Vagina (tissue), 2 donors: ENCODE data around the gene RABGAP1L. TPM values are rescaled to one million over a fixed set of nuclear protein-coding genes. Genes with fewer than 3 reads are reported as not detected.
"Not testable (repeated sequence)": the region's sequence is repeated elsewhere in the genome, so short reads cannot be mapped to it uniquely, and the experiment has no call there.

Source experiments
- DNase-seq, 2 donors: peaks; one replicate each; pipeline ENCODE4 v3.0.0-alpha.2; 2017; ENCODE audit errors: extremely low spot score in 2 of 2
- H3K27ac ChIP-seq: fragments of 200-600 bp; sonication (generic); one replicate; pipeline ENCODE4 v1.5.1; 2019
- H3K27me3 ChIP-seq: fragments of 200-600 bp; sonication (generic); one replicate; pipeline ENCODE4 v1.5.1; 2019
- H3K36me3 ChIP-seq, 2 donors: fragments of 200-600 bp; sonication (generic); one replicate each; pipeline ENCODE4 v1.5.1; 2017 to 2019
- H3K4me1 ChIP-seq: fragments of 200-600 bp; sonication (generic); one replicate; pipeline ENCODE4 v1.5.1; 2019
- H3K4me3 ChIP-seq, 2 donors: fragments of 200-600 bp; sonication (generic); 1 replicate in 1 of 2; 2 replicates in 1 of 2; pipeline ENCODE4 v1.5.1; 2016 to 2019
- H3K9me3 ChIP-seq: fragments of 200-600 bp; sonication (generic); one replicate; pipeline ENCODE4 v1.5.1; 2019
- POLR2A ChIP-seq, 2 donors: fragments of 450-650 bp; IDR thresholded peaks; one replicate each; pipeline ENCODE4 v1.6.1; 2017; ENCODE audit warnings: antibody characterized with exemption in 2 of 2, mild to moderate bottlenecking in 2 of 2, moderate library complexity in 2 of 2
- POLR2AphosphoS5 ChIP-seq, 2 donors: sonication (generic); formaldehyde crosslinking; IDR thresholded peaks; one replicate each; pipeline ENCODE4 v1.9.0; 2017; ENCODE audit warnings: antibody characterized with exemption in 2 of 2, mild to moderate bottlenecking in 2 of 2, low read depth in 1 of 2; ENCODE audit not compliant: insufficient read depth in 1 of 2
- intact Hi-C: fragments of 100-400 bp; cut with DNase I; formaldehyde crosslinking; loops from one replicate; pipeline ENCODE4 v1.15.1; 2023
- total RNA-seq: library from RNA; depleted of rRNA; stranded (reverse); fragments of >200 nt; gene quantifications from one replicate; pipeline ENCODE4 v1.2.3, GENCODE V29; 2016
- TF ChIP-seq, protein P1 (sequence below), 3 experiments: fragments of 450-650 bp in 2 of 3; fragments of 200-600 bp in 1 of 3; sonication (generic) in 1 of 3; IDR thresholded peaks; one replicate each; pipeline ENCODE4 v1.5.1; 2017 to 2019; ENCODE audit warnings: antibody characterized with exemption in 3 of 3, mild to moderate bottlenecking in 2 of 3, moderate library complexity in 2 of 3

The RABGAP1L gene
- total RNA-seq, 1 donor from 2014 or later, result 40.0 TPM

DNA sequence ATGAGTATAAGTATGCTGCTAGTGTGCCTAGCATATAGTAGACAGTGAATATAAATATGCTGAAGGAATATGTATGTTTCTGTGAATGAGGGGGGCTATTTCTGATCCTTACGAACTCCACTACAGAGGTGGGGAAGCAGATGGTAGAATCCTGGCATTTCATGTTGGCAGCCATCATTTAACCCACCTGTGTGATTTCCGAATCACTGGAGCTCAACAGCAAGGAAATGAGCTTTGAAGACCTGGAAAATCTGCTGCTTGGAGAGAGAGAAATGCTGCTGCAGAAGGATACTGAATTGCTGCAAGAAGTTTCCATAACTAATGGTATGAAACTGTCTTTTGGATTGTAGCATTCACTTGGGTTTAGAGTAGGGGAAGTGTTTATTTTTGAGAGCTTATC lies 83.5 kb downstream of the RABGAP1L start:
- Histone ChIP-seq H3K4me1 (no peaks in the 10 kb centered on the region), H3K27me3 (no peaks in the 10 kb centered on the region), H3K9me3 (no peaks in the 10 kb centered on the region), H3K27ac (no peak overlapping the region), H3K4me3 (no peak overlapping the region), H3K36me3 (peaks cover 0 to 31% of the 10 kb centered on the region in 2 donors)
- no peak for DNase-seq
- TF ChIP-seq, protein P1, sequence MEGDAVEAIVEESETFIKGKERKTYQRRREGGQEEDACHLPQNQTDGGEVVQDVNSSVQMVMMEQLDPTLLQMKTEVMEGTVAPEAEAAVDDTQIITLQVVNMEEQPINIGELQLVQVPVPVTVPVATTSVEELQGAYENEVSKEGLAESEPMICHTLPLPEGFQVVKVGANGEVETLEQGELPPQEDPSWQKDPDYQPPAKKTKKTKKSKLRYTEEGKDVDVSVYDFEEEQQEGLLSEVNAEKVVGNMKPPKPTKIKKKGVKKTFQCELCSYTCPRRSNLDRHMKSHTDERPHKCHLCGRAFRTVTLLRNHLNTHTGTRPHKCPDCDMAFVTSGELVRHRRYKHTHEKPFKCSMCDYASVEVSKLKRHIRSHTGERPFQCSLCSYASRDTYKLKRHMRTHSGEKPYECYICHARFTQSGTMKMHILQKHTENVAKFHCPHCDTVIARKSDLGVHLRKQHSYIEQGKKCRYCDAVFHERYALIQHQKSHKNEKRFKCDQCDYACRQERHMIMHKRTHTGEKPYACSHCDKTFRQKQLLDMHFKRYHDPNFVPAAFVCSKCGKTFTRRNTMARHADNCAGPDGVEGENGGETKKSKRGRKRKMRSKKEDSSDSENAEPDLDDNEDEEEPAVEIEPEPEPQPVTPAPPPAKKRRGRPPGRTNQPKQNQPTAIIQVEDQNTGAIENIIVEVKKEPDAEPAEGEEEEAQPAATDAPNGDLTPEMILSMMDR (IDR thresholded peaks at IDR 0.05), result no peak
- no peak for TF ChIP-seq POLR2AphosphoS5 (IDR thresholded peaks at IDR 0.05; ENCODE audit: insufficient read depth in 1 of 2, low read depth in 1 of 2)
- TF ChIP-seq POLR2A (IDR thresholded peaks at IDR 0.05), result no peak
- intact Hi-C loops, result no loop called here

DNA sequence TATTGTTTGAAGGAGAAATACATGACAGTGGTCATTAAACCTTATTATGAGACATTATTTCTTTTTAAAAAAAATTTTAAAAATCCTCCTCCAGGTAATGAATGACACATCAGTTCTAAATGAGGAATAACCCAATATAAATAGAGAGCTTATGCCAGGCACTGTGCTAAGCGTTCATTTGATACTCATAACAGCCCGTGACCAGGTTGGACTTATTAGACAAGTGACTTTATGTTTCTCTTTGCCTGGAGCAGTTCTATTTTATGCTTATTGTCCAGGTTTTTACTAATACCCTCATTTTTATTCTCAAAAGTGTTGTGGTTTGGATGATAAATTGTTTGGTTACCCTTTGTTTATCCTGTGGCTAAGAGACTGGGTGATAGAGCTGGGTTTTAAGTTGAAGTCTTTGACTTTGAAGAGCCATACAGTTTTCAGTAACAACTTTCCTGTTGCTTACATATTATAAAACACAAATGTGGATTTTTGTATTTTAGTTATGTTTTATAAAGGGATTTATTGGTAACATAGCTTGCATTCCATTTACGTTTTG lies 84.2 kb downstream of the RABGAP1L start:
- H3K27ac ChIP-seq, result no peak overlapping the region
- no peaks in the 10 kb centered on the region for H3K9me3 ChIP-seq
- H3K36me3 ChIP-seq, result peaks cover 0 to 31% of the 10 kb centered on the region in 2 donors
- H3K4me3 ChIP-seq, result no peak overlapping the region
- H3K27me3 ChIP-seq, result no peaks in the 10 kb centered on the region
- TF ChIP-seq, protein P1 (IDR thresholded peaks at IDR 0.05), result no peak
- no peak for TF ChIP-seq POLR2AphosphoS5 (IDR thresholded peaks at IDR 0.05; ENCODE audit: insufficient read depth in 1 of 2, low read depth in 1 of 2)
- no peak for TF ChIP-seq POLR2A (IDR thresholded peaks at IDR 0.05)
- intact Hi-C loops, result no loop called here
- no peak for DNase-seq
- H3K4me1 ChIP-seq, result no peaks in the 10 kb centered on the region

DNA sequence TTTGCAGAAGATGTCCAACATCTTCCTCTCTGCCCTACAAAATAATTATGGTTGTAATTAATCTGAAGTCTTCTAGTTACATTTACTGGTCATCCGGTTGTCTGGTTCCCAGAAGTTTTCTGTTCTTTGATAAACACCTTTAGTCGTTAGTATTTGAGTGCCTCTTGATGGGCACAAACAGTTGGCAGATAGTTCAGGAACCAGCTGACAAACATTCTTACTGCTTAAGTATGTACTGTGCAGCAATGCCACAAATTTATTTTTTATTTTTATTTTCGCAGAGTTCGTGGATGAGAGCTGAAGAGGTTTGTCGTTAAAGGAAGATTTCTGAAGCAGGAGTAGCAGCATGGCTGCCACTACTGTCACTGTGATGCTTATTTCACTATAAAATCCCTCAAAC lies 84.7 kb downstream of the RABGAP1L start:
- no peak for DNase-seq
- TF ChIP-seq POLR2A (IDR thresholded peaks at IDR 0.05) (no peak), POLR2AphosphoS5 (IDR thresholded peaks at IDR 0.05; ENCODE audit: insufficient read depth in 1 of 2, low read depth in 1 of 2) (no peak)
- Histone ChIP-seq H3K4me1 (no peaks in the 10 kb centered on the region), H3K27ac (no peak overlapping the region), H3K4me3 (no peak overlapping the region), H3K9me3 (no peaks in the 10 kb centered on the region), H3K36me3 (peaks cover 0 to 31% of the 10 kb centered on the region in 2 donors), H3K27me3 (no peaks in the 10 kb centered on the region)
- intact Hi-C loops, result no loop called here

DNA sequence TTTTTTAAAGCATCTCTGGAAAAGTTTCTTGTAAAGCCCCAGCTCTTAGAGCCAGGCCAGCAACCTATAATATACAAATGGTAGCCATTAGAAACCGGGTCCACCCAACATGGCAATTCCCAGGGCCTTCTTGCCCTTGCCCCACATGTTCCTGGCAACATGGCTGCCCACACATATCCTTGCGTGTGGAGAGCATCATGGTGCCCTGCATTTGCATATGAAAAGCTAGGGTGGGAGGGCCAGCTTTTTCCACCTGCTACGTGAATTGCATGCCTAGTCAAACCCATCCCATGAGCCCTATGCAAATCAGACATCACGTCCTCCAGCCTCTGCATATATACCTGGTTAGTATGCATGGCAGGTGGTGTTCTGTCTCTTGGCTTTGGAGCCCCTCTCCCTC lies 88.2 kb downstream of the RABGAP1L start:
- DNase-seq, result no peak
- peaks cover 0 to 32% of the 10 kb centered on the region in 2 donors for H3K36me3 ChIP-seq
- H3K27ac ChIP-seq, result no peak overlapping the region
- TF ChIP-seq, protein P1 (IDR thresholded peaks at IDR 0.05), result no peak
- no peak for TF ChIP-seq POLR2AphosphoS5 (IDR thresholded peaks at IDR 0.05; ENCODE audit: insufficient read depth in 1 of 2, low read depth in 1 of 2)
- TF ChIP-seq POLR2A (IDR thresholded peaks at IDR 0.05), result no peak
- H3K27me3 ChIP-seq, result no peaks in the 10 kb centered on the region
- intact Hi-C loops, result no loop called here
- H3K4me3 ChIP-seq, result no peak overlapping the region
- H3K4me1 ChIP-seq, result no peaks in the 10 kb centered on the region
- no peaks in the 10 kb centered on the region for H3K9me3 ChIP-seq

- intact Hi-C loops, result no loop called here
- no peak overlapping the region for H3K27ac ChIP-seq
- no peak for DNase-seq
- no peaks in the 10 kb centered on the region for H3K9me3 ChIP-seq
- TF ChIP-seq POLR2AphosphoS5 (IDR thresholded peaks at IDR 0.05; ENCODE audit: insufficient read depth in 1 of 2, low read depth in 1 of 2), result no peak
- TF ChIP-seq, protein P1 (IDR thresholded peaks at IDR 0.05), result no peak
- TF ChIP-seq POLR2A (IDR thresholded peaks at IDR 0.05), result no peak
- H3K4me3 ChIP-seq, result no peak overlapping the region
- no peaks in the 10 kb centered on the region for H3K4me1 ChIP-seq
- peaks cover 0 to 29% of the 10 kb centered on the region in 2 donors for H3K36me3 ChIP-seq
- no peaks in the 10 kb centered on the region for H3K27me3 ChIP-seq
Observed at GRCh38 chr1:174248041-174248440, 88.7 kb downstream of the RABGAP1L start.

- H3K9me3 ChIP-seq, H3K4me3 ChIP-seq, intact Hi-C loops, H3K27me3 ChIP-seq, DNase-seq, H3K4me1 ChIP-seq, H3K36me3 ChIP-seq, H3K27ac ChIP-seq: not testable (repeated sequence)
Observed at GRCh38 chr1:174256386-174256785, 97.1 kb downstream of the RABGAP1L start.
